Mesodermal cell (in vitro differentiated cells): ENCODE data around the gene OR5B3. TPM values are rescaled to one million over a fixed set of nuclear protein-coding genes. Genes with fewer than 3 reads are reported as not detected.
"Not testable (repeated sequence)": the region's sequence is repeated elsewhere in the genome, so short reads cannot be mapped to it uniquely, and the experiment has no call there.

Experiments used
- H3K27ac ChIP-seq: 2 replicates; pipeline ENCODE4 v1.7.0; 2013; ENCODE audit warnings: mild to moderate bottlenecking, low read depth, low read length, moderate library complexity; ENCODE audit not compliant: severe bottlenecking
- H3K36me3 ChIP-seq: 2 replicates; pipeline ENCODE4 v1.7.1; 2013; ENCODE audit warnings: mild to moderate bottlenecking, low read length, moderate library complexity; ENCODE audit not compliant: control insufficient read depth, insufficient read depth
- H3K4me1 ChIP-seq: one replicate; pipeline ENCODE4 v1.7.1; 2013; ENCODE audit warnings: mild to moderate bottlenecking, low read length; ENCODE audit not compliant: insufficient read depth, control insufficient read depth, poor library complexity, severe bottlenecking
- H3K4me3 ChIP-seq: 2 replicates; pipeline ENCODE4 v1.7.0; 2013; ENCODE audit warnings: low read length, control low read depth, mild to moderate bottlenecking; ENCODE audit not compliant: insufficient read depth, poor library complexity, severe bottlenecking; ENCODE audit errors: extremely low read depth
- H3K9me3 ChIP-seq: 2 replicates; pipeline ENCODE4 v1.7.1; 2013; ENCODE audit warnings: mild to moderate bottlenecking, low read length, moderate library complexity; ENCODE audit not compliant: control insufficient read depth
- WGBS, 2 experiments: methylation state at CpG; one replicate each; pipeline ENCODE4 v1.1.5; 2013; ENCODE audit warnings: missing lambda C conversion rate in 2 of 2; ENCODE audit not compliant: insufficient coverage in 2 of 2; 5-methylcytosine and 5-hydroxymethylcytosine counted together
- polyA plus RNA-seq, 2 experiments: library from polyadenylated mRNA; stranded (reverse); fragments of 50-300 nt; gene quantifications; one replicate each; pipeline ENCODE4 v1.2.3, GENCODE V29; 2013

Gene OR5B3
- polyA plus RNA-seq (2013, experiment 1 of 2): not detected
- polyA plus RNA-seq (2013, experiment 2 of 2): not detected

DNA sequence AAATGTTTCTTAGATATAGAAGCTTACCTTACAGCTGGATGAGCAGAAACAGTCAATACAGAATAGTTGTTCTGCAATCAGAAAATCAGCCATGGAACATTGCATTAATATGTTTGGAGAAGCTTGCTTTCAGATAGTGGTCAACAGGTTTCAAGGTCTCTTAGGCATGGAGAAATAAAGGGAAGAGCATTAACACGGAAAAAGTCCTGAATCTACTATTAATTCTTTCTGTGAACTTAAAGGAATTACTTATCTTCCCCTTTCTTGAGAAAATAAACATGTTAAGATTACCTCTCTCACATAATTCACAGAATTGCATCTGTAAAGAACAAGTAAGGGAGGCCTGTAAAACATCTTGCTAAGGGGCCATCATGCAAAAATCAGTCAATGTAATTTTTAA lies at the start of gene OR5B3:
Gene OR5B3 (minus strand): TSS at position 101 of the 400 bp plus-strand sequence. CDS start 3,465 bp downstream, outside the sequence.
- H3K4me1 ChIP-seq: no peaks in the 10 kb centered on the region
- H3K36me3 ChIP-seq: no peaks in the 10 kb centered on the region
- H3K4me3 ChIP-seq: no peak within 1 kb of the TSS
- WGBS, 2 experiments: no CpG with 5 or more reads among the region's 1 CpG
- H3K9me3 ChIP-seq: no peaks in the 10 kb centered on the region
- no peak within 1 kb of the TSS for H3K27ac ChIP-seq

DNA sequence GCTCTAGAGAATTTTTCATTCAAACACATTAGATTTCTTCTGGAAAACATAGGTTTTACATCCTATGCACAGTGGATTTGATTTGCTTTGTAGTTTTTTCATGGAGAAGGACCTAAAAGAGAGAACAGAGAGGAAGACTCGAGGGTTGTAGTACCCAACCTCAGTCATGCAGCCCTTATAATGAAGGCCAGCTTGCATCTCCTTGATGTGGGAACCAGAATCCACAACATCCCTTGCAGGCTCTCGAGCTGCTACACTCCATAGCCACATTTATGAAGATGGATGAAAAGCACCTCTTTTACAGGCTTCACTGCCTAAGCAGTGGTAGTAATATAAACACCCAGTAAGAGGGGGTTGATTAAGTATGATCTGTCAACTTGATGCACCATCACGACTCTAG lies 44.9 kb upstream of the OR5B3 start:
- Histone ChIP-seq H3K4me3 (no peak overlapping the region), H3K4me1 (no peaks in the 10 kb centered on the region), H3K27ac (no peak overlapping the region), H3K9me3 (no peaks in the 10 kb centered on the region), H3K36me3 (no peaks in the 10 kb centered on the region)
- WGBS, 2 experiments: 50% methylated on average over 1 of the region's 3 CpGs; no CpG with 5 or more reads in 1 of the 2 experiments

DNA sequence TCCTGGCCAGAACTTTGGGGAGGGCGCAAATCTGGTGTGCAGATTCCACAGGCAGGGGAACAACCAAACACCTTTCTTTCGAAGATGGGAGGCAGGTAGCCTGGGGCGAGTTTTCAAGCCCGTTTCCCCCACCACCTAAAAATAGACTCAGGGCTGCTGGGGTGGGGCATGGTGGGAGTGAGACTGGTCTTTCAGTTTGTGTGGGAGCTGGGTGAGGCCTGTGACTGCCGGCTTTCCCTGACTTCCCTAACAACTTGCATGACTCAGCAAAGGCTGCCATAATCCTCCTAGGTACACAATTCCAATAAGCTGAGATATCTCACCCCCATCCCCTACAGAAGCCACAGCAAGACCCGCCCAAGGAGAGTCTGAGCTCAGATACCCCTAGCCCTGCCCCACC lies 39.6 kb upstream of the OR5B3 start:
- WGBS, 2 experiments: 90 to 93% methylated on average over 2 of the region's 6 CpGs
- no peaks in the 10 kb centered on the region for H3K36me3 ChIP-seq
- no peaks in the 10 kb centered on the region for H3K4me1 ChIP-seq
- H3K4me3 ChIP-seq: no peak overlapping the region
- no peaks in the 10 kb centered on the region for H3K9me3 ChIP-seq
- H3K27ac ChIP-seq: no peak overlapping the region

DNA sequence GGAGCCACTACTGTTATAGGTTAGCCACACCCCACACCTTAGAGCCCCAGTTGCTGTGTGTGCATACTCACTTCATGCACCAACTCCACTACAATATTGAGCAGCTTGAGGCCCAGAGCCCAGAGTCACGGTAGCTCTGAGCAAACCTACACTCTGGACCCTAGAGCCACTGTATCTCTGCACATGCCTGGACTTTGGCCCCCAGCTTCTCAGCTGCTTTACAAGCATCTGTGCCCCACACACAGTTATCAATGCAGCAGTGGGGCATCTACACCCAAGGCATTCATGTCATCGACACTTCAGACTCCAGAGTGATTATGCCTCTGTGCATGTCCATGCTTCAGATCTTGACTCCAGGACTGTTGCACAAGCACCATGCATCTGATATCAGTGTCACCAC lies 37.6 kb upstream of the OR5B3 start:
- H3K4me1 ChIP-seq: no peaks in the 10 kb centered on the region
- H3K9me3 ChIP-seq: no peaks in the 10 kb centered on the region
- H3K4me3 ChIP-seq: no peak overlapping the region
- 89% methylated on average over 2 of the region's 2 CpGs for WGBS, 2 experiments
- no peaks in the 10 kb centered on the region for H3K36me3 ChIP-seq
- no peak overlapping the region for H3K27ac ChIP-seq

DNA sequence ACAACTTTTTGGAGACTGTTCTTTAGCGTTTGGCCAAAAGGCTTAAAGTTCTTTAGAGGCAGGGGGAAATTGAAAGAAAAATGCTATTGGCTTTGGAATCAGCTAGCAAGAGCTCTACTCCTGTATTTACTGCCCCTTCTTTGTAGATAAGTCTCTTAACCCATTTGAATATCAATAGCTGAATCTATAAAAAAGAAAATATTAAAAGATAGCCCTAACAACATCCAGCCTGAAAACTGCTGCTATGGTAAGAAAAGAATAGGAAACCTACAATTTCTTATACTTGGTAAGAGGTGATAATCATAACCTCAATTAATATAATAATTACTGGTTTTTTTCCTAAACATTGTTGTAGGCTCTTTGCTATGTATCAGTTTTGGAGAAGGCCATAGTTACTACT lies 35.5 kb upstream of the OR5B3 start, which contains the start of gene OR5B12:
Gene OR5B12 (minus strand): TSS at position 101 of the 400 bp plus-strand sequence. CDS start 2,085 bp downstream, outside the sequence.
- H3K4me3 ChIP-seq: no peak within 1 kb of the TSS

DNA sequence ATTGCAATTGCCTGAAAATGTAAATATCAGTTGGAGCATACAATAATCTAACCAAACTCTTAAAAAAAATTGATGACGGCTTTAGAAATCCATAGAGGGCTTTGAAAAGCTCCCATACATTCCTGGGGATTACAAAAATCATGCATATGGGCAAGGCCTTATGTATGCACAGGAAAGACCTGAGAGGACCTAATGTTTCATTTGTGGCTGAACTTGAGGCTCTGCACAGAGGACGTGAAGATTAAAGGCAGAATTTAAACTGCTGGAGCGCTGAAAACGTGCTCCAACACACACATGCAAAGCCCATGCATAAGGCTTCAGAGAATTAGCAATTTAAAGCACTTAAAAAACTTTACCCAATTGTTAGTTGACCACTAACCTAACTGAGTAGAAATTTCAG lies 31.8 kb upstream of the OR5B3 start:
- Histone ChIP-seq H3K4me3 (no peak overlapping the region), H3K36me3 (no peaks in the 10 kb centered on the region), H3K4me1 (no peaks in the 10 kb centered on the region), H3K27ac (no peak overlapping the region), H3K9me3 (no peaks in the 10 kb centered on the region)
- WGBS, 2 experiments: 50 to 71% methylated on average over 2 to 3 of the region's 4 CpGs

More for the DNA sequence above, 35.5 kb upstream of the OR5B3 start, which contains the start of gene OR5B12:
- Histone ChIP-seq H3K36me3 (no peaks in the 10 kb centered on the region), H3K4me1 (no peaks in the 10 kb centered on the region), H3K27ac (no peak within 1 kb of the TSS), H3K9me3 (no peaks in the 10 kb centered on the region)
- no CpG with 5 or more reads among the region's 1 CpG for whole genome bisulfite sequencing, 2 experiments

DNA sequence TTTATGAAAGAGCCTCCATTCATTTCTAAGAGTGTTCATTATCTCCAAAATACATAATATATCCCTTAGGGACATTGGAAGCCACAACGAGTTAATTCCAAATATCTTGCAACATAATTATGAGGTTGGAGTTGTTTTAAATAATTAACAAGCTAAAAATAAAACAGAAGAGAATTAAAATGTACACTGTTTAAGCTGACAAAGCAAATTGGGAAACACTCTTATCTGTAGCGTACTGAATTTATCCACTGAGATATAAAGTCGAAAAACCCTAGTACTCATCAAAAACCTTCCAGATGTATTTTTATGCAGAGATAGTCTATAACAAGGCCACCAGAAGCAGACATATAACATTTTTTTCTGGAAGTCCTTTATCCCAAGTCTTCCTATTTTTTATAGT lies 27.5 kb upstream of the OR5B3 start:
- WGBS, 2 experiments: 89% methylated on average over 2 of the region's 3 CpGs; no CpG with 5 or more reads in 1 of the 2 experiments
- H3K4me3 ChIP-seq: no peak overlapping the region

DNA sequence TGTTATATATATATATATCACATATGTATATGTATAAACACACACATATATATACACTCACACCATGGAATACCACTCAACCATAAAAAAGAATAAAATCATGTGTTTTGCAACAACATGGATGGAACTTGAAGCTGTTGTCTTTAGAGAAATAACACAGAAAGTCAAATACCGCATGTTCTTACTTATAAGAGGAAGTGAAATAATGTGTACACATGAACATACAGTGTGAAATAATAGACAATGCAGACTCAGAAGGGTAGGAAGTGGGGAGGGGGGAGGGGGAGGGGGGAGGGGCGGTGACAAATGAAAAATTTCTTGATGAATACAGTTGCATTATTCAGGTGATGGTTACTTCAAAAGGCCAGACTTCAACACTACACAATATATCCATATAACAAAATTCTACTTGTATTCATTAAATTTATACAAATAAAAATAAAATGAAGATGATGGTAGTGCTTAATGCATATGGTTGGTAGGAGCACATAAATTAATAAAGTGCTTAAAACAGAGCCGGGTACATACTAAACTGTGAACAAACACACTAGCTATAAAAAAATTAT lies 27.0 kb upstream of the OR5B3 start:
- Histone ChIP-seq H3K27ac (no peak overlapping the region), H3K36me3 (no peaks in the 10 kb centered on the region), H3K9me3 (no peaks in the 10 kb centered on the region), H3K4me1 (no peaks in the 10 kb centered on the region), H3K4me3 (no peak overlapping the region)
- no CpG with 5 or more reads among the region's 3 CpGs for WGBS, 2 experiments

More for the DNA sequence above, 27.5 kb upstream of the OR5B3 start:
- no peaks in the 10 kb centered on the region for H3K4me1 ChIP-seq
- H3K36me3 ChIP-seq: no peaks in the 10 kb centered on the region
- no peaks in the 10 kb centered on the region for H3K9me3 ChIP-seq
- H3K27ac ChIP-seq: no peak overlapping the region

DNA sequence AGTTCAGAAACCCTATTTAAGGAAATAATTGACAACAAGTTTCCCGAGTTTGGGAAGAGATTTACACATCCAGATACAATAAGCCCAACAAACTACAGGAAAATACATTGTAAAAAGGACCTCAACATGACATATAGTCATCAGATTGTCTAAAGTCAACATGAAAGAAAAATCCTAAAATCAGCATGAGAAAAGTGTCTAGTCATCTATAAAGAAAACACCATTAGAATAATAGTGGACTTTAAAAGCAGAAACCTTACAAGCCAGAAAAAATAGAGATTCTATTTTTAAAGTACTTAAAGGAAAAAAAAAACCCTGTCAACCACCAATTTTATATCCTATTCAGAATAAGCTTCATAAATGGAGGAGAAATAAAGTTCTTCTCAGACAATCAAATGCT lies 22.6 kb upstream of the OR5B3 start:
- Histone ChIP-seq H3K27ac (no peak overlapping the region), H3K36me3 (no peaks in the 10 kb centered on the region), H3K9me3 (no peaks in the 10 kb centered on the region), H3K4me3 (no peak overlapping the region), H3K4me1 (no peaks in the 10 kb centered on the region)
- WGBS, 2 experiments: no CpG with 5 or more reads among the region's 1 CpG

DNA sequence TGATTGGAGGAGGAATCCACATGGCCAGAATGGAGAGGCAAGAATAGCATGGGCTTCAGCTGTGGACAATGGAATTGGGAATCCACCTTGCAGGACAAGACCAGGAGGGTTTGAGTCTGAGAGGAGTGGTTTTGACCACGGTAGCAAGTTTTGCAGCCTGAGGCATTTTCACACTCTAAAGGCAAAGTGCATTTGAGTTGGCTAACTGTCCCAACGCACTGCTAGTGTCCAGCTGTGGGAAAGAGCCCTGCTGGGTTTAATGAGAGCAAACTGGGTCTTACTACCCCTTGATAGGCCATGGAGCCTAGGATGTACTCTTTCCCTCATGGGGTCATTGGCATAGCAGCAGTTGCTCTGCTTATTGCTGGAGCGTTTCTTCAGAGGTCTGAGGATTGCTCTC lies 21.3 kb upstream of the OR5B3 start, which contains the start of gene OR5B2:
Gene OR5B2 (minus strand): TSS at position 101 of the 400 bp plus-strand sequence. CDS start 4,860 bp downstream, outside the sequence.
- H3K4me3 ChIP-seq: no peak within 1 kb of the TSS
- H3K4me1 ChIP-seq: no peaks in the 10 kb centered on the region
- H3K27ac ChIP-seq: no peak within 1 kb of the TSS
- 74 to 91% methylated on average over 3 of the region's 3 CpGs for WGBS, 2 experiments
- no peaks in the 10 kb centered on the region for H3K9me3 ChIP-seq
- H3K36me3 ChIP-seq: no peaks in the 10 kb centered on the region

DNA sequence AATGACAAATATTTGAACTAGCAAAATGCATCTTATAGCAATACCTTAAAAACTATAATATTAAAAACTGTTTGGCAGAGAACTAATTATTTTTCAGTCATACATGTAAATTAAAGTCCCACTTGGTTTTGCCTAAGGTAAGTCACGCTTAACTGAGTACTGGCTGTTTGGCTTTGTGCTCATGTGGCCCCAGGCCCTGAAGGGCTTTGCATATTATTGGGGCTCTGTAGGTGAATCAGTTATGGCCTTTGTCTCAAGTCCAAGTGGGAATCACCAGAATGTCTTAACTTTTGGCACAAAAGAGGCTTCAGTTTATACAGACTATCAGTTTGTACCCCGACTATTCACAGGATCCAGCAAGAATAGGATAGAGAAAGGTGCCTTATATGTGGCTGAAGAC lies 7.1 kb downstream of the OR5B3 start:
- H3K4me1 ChIP-seq, H3K4me3 ChIP-seq, H3K27ac ChIP-seq, H3K36me3 ChIP-seq: not testable (repeated sequence)
- WGBS, 2 experiments: no CpG with 5 or more reads among the region's 2 CpGs
- H3K9me3 ChIP-seq: peaks cover 12% of the 10 kb centered on the region
